HT1080 (cell line): ENCODE data around the gene ALG14. TPM values are rescaled to one million over a fixed set of nuclear protein-coding genes. Genes with fewer than 3 reads are reported as not detected.
A peak's percentile ranks its signal among the peaks of the same experiment; 100 is the strongest.

Experiments
- DNase-seq: peaks from one replicate; pipeline ENCODE4 v3.0.0-alpha.2; 2015; ENCODE audit warnings: low read depth
- total RNA-seq: library from RNA; depleted of rRNA; stranded (reverse); fragments of >200 nt; shearing (Covaris generic); gene quantifications from 2 replicates; pipeline ENCODE4 v1.2.3, GENCODE V29; 2014

Gene ALG14
- total RNA-seq, 1 experiment from 2014 or later: 7.1 TPM

- peak; percentile 46 for DNase-seq
Observed at GRCh38 chr1:94986783-94987182, 86.0 kb downstream of the ALG14 start.

- peak; percentile 66 for DNase-seq
Observed at GRCh38 chr1:94983171-94983739, 89.5 kb downstream of the ALG14 start.

- no peak for DNase-seq
Observed at GRCh38 chr1:94982398-94982797, 90.4 kb downstream of the ALG14 start.

GRCh38 chr1:94981575-94981973 lies 91.2 kb downstream of the ALG14 start:
- no peak for DNase-seq

- no peak for DNase-seq
Observed at GRCh38 chr1:94980582-94981574, 91.9 kb downstream of the ALG14 start.

- no peak for DNase-seq
Observed at GRCh38 chr1:94979656-94980581, 92.8 kb downstream of the ALG14 start.

- no peak for DNase-seq
Observed at GRCh38 chr1:94979131-94979530, 93.6 kb downstream of the ALG14 start.

- no peak for DNase-seq
Observed at GRCh38 chr1:94978401-94978800, 94.3 kb downstream of the ALG14 start.

- DNase-seq: no peak
Observed at GRCh38 chr1:94976971-94977548, 95.7 kb downstream of the ALG14 start.

- peak; percentile 92 for DNase-seq
Observed at GRCh38 chr1:94974824-94975223, 97.9 kb downstream of the ALG14 start.

- no peak for DNase-seq
Observed at GRCh38 chr1:94974241-94974640, 98.5 kb downstream of the ALG14 start.

- DNase-seq: no peak
Observed at GRCh38 chr1:94973309-94973922, 99.3 kb downstream of the ALG14 start.

GRCh38 chr1:94971491-94971924 lies 101.2 kb downstream of the ALG14 start:
- peak; percentile 87 for DNase-seq

GRCh38 chr1:94970783-94971182 lies 102.0 kb downstream of the ALG14 start:
- DNase-seq: peak; percentile 28

GRCh38 chr1:94969137-94969536 lies 103.6 kb downstream of the ALG14 start:
- no peak for DNase-seq

GRCh38 chr1:94966033-94966432 lies 106.7 kb downstream of the ALG14 start:
- no peak for DNase-seq

GRCh38 chr1:94963864-94964263 lies 108.9 kb downstream of the ALG14 start:
- DNase-seq: no peak

- no peak for DNase-seq
Observed at GRCh38 chr1:94962409-94963265, 110.1 kb downstream of the ALG14 start.

GRCh38 chr1:94961988-94962387 lies 110.8 kb downstream of the ALG14 start:
- no peak for DNase-seq

- no peak for DNase-seq
Observed at GRCh38 chr1:94961582-94961981, 111.2 kb downstream of the ALG14 start.
